GM12878 (cell line): ENCODE measurements around the gene ENOX1. TPM values are rescaled to one million over a fixed set of nuclear protein-coding genes. Genes with fewer than 3 reads are reported as not detected.

Experiments
- ATAC-seq: fragments of 200-7000 bp; cut with Tn5 transposase; 3 replicates; pipeline ENCODE4 v1.9.1; 2020; ENCODE audit warnings: mild to moderate bottlenecking, moderate library complexity
- BruUV-seq: library from RNA; stranded (reverse); fragments of 400-500 nt; replicated peaks from 2 replicates; lab custom pipeline; 2021; lab: Mats Ljungman, UMichigan
- CTCF ChIA-PET: fragments of 300-600 bp; sonication (Branson Sonifier 250); formaldehyde crosslinking; extraction: SDS; loops from one replicate; lab custom pipeline; 2021; ENCODE audit warnings: inconsistent platforms; lab: Yijun Ruan, JAX
- POLR2A ChIA-PET: fragments of 350-600 bp; formaldehyde crosslinking; extraction: SDS; loops from one replicate; lab custom pipeline; 2021; ENCODE audit warnings: inconsistent platforms; lab: Charles Lee
- RAD21 ChIA-PET: fragments of 300-600 bp; sonication (Branson Sonifier 250); formaldehyde crosslinking; loops from one replicate; lab custom pipeline; 2023; ENCODE audit warnings: antibody characterized with exemption; ENCODE audit not compliant: unreplicated experiment; lab: Charles Lee
- SMC1A ChIA-PET: fragments of 300-600 bp; sonication (Branson Sonifier 250); formaldehyde crosslinking; loops from one replicate; lab custom pipeline; 2023; ENCODE audit not compliant: unreplicated experiment, uncharacterized antibody; lab: Charles Lee
- DNase-seq: peaks from one replicate; pipeline ENCODE4 v3.0.0-alpha.2; 2011; ENCODE audit warnings: low read depth, low spot score
- FAIRE-seq: peaks from 3 replicates; lab custom pipeline; 2011; peaks lifted over from hg19 to GRCh38; lab: Jason Lieb, UNC
- H2AFZ ChIP-seq: 2 replicates; pipeline ENCODE4 v1.6.0; 2011; ENCODE audit warnings: low read depth, low read length, control low read depth; ENCODE audit not compliant: control insufficient read depth
- H3K27ac ChIP-seq: 2 replicates; pipeline ENCODE4 v1.5.1; 2011; ENCODE audit warnings: control low read depth; ENCODE audit not compliant: control insufficient read depth, insufficient read depth
- H3K27me3 ChIP-seq, 2 experiments: replicated peaks in 1 of 2; 2 replicates each; pipeline versions ENCODE4 v1.6.0 to v1.6.1; 2011; ENCODE audit warnings: low read length in 1 of 2; ENCODE audit not compliant: control insufficient read depth in 2 of 2, insufficient read depth in 2 of 2
- H3K36me3 ChIP-seq, 2 experiments: 2 replicates each; pipeline ENCODE4 v1.5.1; 2011; ENCODE audit warnings: low read length in 1 of 2; ENCODE audit not compliant: control insufficient read depth in 2 of 2, insufficient read depth in 2 of 2
- H3K4me1 ChIP-seq: 2 replicates; pipeline ENCODE4 v1.6.1; 2011; ENCODE audit warnings: mild to moderate bottlenecking, low read length, moderate library complexity, mixed read lengths; ENCODE audit not compliant: control insufficient read depth, insufficient read depth
- H3K4me2 ChIP-seq: 2 replicates; pipeline ENCODE4 v1.6.0; 2011; ENCODE audit warnings: control low read depth; ENCODE audit not compliant: control insufficient read depth, insufficient read depth
- H3K4me3 ChIP-seq: fragments of 200-600 bp; sonication (generic); 2 replicates; pipeline ENCODE4 v1.5.1; 2016
- H3K79me2 ChIP-seq: 2 replicates; pipeline ENCODE4 v1.6.0; 2011; ENCODE audit warnings: low read length; ENCODE audit not compliant: control insufficient read depth, insufficient read depth
- H3K9ac ChIP-seq: 2 replicates; pipeline ENCODE4 v1.8.0; 2011; ENCODE audit warnings: low read length, control low read depth, mixed read lengths; ENCODE audit not compliant: control insufficient read depth, insufficient read depth
- H3K9me3 ChIP-seq: replicated peaks from 3 replicates; pipeline ENCODE4 v1.5.1; 2011; ENCODE audit warnings: mild to moderate bottlenecking, low read length; ENCODE audit not compliant: control insufficient read depth, insufficient read depth
- H4K20me1 ChIP-seq: 2 replicates; pipeline ENCODE4 v1.6.0; 2011; ENCODE audit not compliant: control insufficient read depth, insufficient read depth
- HSF1 ChIP-seq: fragments of 150-350 bp; IDR thresholded peaks from 2 replicates; pipeline ENCODE4 v1.6.1; 2014; ENCODE audit warnings: mild to moderate bottlenecking, low read depth, low read length
- MEF2A ChIP-seq: IDR thresholded peaks from 2 replicates; pipeline ENCODE4 v1.6.1; 2011; ENCODE audit warnings: low read depth, mild to moderate bottlenecking, low read length, moderate library complexity; ENCODE audit not compliant: insufficient read depth
- NR2C1 ChIP-seq: fragments of 450-650 bp; IDR thresholded peaks from 2 replicates; pipeline ENCODE4 v1.6.1; 2017; ENCODE audit warnings: antibody characterized with exemption, mild to moderate bottlenecking, moderate library complexity
- SMAD1 ChIP-seq: fragments of 450-650 bp; IDR thresholded peaks from 2 replicates; pipeline ENCODE4 v1.6.1; 2018; ENCODE audit warnings: mild to moderate bottlenecking, low read depth; ENCODE audit not compliant: partially characterized antibody
- SMAD5 ChIP-seq: IDR thresholded peaks from 2 replicates; pipeline ENCODE4 v1.6.1; 2016; ENCODE audit warnings: antibody characterized with exemption, low read depth
- SP1 ChIP-seq: IDR thresholded peaks from one replicate; pipeline ENCODE4 v1.6.1; 2011; ENCODE audit warnings: low read depth, low read length
- TARDBP ChIP-seq: IDR thresholded peaks from 2 replicates; pipeline ENCODE4 v1.6.1; 2016; ENCODE audit warnings: borderline replicate concordance
- YBX1 ChIP-seq: fragments of 450-650 bp; IDR thresholded peaks from 2 replicates; pipeline ENCODE4 v1.6.1; 2016; ENCODE audit warnings: antibody characterized with exemption
- YY1 ChIP-seq: IDR thresholded peaks from 2 replicates; pipeline ENCODE4 v1.6.1; 2011; ENCODE audit warnings: low read depth, mild to moderate bottlenecking, low read length
- ZBED1 ChIP-seq: IDR thresholded peaks from 2 replicates; pipeline ENCODE4 v1.6.1; 2016; ENCODE audit warnings: borderline replicate concordance
- WGBS: methylation state at CpG from one replicate; pipeline ENCODE4 v1.1.6; 2016; ENCODE audit warnings: low lambda C conversion rate; ENCODE audit not compliant: insufficient replicate concordance, insufficient coverage; ENCODE audit errors: missing lambda C conversion rate; 5-methylcytosine and 5-hydroxymethylcytosine counted together
- in situ Hi-C: fragments of 300-500 bp; cut with MboI; formaldehyde crosslinking; loops from 9 replicates; pipeline ENCODE4 v1.14.3; 2018; ENCODE audit warnings: mixed read lengths
- intact Hi-C: fragments of 100-400 bp; cut with micrococcal nuclease; formaldehyde crosslinking; loops from one replicate; pipeline ENCODE4 v1.14.2; 2022; ENCODE audit not compliant: unreplicated experiment
- polyA plus RNA-seq, 11 experiments: library from polyadenylated mRNA; depleted of rRNA in 4 of 11; unstranded in 6 of 11; stranded (reverse) in 5 of 11; fragments of >200 nt; fragmentation: Nextera tagmentation in 4 of 11; fragmentation: Illumina TruSeq in 1 of 11; extraction: Ambion mirVana in 4 of 11; extraction: Trizol in 1 of 11; gene quantifications; 1 replicate in 1 of 11; 2 replicates in 10 of 11; pipeline versions ENCODE4 v1.2.1 to v1.2.3, GENCODE V29; 2011 to 2016; ENCODE audit warnings: inconsistent platforms in 2 of 11, missing spikeins in 2 of 11, low read depth in 1 of 11
- total RNA-seq, 4 experiments: library from RNA; depleted of rRNA in 3 of 4; stranded (reverse); fragments of >200 nt in 3 of 4; fragmentation: Illumina TruSeq in 1 of 4; extraction: Trizol in 1 of 4; gene quantifications; 2 replicates each; pipeline versions ENCODE4 v1.2.1 to v1.2.3, GENCODE V29; 2013 to 2021

ENOX1 gene
- total and polyA plus RNA-seq, 10 of the 15 experiments (the other 5 are each of a cell fraction or from before 2014, with no cell fraction given) = 0.11 to 0.26 (median 0.15) TPM

- Histone ChIP-seq H3K9me3 (no peaks in the 10 kb centered on the region), H2AFZ (no peak overlapping the region), H3K79me2 (no peaks in the 10 kb centered on the region), H3K4me1 (no peaks in the 10 kb centered on the region), H3K4me2 (no peak overlapping the region), H3K9ac (no peak overlapping the region), H3K4me3 (no peak overlapping the region), H3K27ac (no peak overlapping the region), H3K27me3 (no peaks in the 10 kb centered on the region), H3K36me3 (no peaks in the 10 kb centered on the region), H4K20me1 (no peaks in the 10 kb centered on the region)
- POLR2A ChIA-PET = no interaction called here
- WGBS = 28% methylated on average over 5 of the region's 5 CpGs
- intact Hi-C loops (no loop called here), in situ Hi-C loops (no loop called here)
- FAIRE-seq = no peak
- no TSS peak for BruUV-seq
- CTCF ChIA-PET = interaction anchor here (1.4 kb wide), 1 partner anchor 147 kb away, joined by 4 read pairs; no protein-coding TSS in a partner anchor
- RAD21 ChIA-PET = interaction anchor here (0.9 kb wide), 1 partner anchor 9 kb away, joined by 3 read pairs; no protein-coding TSS in a partner anchor
- no peak for ATAC-seq
- DNase-seq = no peak
- TF ChIP-seq MEF2A (no peak), SMAD1 (no peak), YY1 (no peak), SP1 (no peak), NR2C1 (no peak), HSF1 (no peak), SMAD5 (no peak), TARDBP (no peak), YBX1 (no peak), ZBED1 (no peak)
- TF ChIP-seq, all 136 proteins: peak for 0
- SMC1A ChIA-PET = interaction anchor here (1.0 to 1.6 kb wide), 3 partner anchors 9 to 36 kb away, joined by 3 to 5 read pairs (median 4); no protein-coding TSS in a partner anchor
Observed at GRCh38 chr13:43232144-43232872, 554.5 kb downstream of the ENOX1 start.
